Limb (tissue), 2 donors: ENCODE data around the gene ACKR3.

ENCODE experiments used
- DNase-seq, 2 donors: peaks; one replicate each; pipeline ENCODE4 v3.0.0-alpha.2; 2016; ENCODE audit errors: extremely low spot score in 2 of 2

The ACKR3 gene

GRCh38 chr2:236569573-236569973 is at the start of gene ACKR3:
Gene ACKR3, plus strand, starts transcription at chr2:236569825. Its CDS starts 10,641 bp downstream, at chr2:236580466.
- DNase-seq: peak; percentile 84 to 85

GRCh38 chr2:236521556-236521955 is 48.1 kb upstream of the ACKR3 start:
- no peak for DNase-seq

DNA sequence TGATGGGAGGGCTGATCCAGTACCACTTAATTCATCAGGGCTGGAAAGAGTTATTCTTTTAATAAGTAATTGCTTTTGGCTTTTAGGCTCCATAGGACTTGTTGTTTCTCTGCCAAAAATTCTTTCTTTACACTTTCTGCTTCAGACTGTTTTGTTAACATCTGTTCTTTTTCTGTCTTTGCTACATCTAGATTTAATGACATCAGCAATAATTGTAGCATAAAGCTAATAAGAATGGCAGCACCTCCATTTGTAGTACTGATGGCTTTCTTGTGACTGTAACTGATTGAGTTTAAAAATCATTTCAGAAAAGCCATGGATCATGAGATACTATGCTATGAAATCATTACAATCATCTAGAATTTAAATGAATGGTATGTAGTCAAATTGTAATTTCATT is 46.4 kb upstream of the ACKR3 start:
- no peak for DNase-seq

DNA sequence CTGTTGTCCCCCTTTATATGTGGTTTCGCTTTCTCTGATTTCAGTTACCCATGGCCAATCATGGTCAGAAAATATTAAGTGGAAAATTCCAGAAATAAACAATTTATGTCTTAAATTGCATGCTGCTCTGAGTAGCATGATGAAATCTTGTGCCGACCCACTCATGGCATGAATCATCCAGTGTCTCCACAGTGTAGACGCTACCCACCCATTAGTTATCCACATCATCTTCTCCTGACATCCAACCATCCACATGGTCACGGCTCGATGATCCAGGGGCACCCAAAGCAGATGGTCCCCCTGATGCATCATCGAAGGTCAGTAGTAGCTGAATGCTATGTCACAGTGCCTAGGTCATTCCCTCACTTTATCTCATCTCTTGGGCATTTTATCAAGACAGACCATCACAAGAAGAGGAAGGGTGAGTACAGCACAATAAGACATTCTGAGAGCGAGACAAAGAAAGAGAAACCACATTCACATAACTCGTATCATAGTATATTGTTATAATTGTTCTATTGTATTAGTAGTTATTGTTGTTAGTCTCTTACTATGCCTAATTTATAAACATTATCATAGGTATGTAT is 44.1 kb upstream of the ACKR3 start:
- no peak for DNase-seq

DNA sequence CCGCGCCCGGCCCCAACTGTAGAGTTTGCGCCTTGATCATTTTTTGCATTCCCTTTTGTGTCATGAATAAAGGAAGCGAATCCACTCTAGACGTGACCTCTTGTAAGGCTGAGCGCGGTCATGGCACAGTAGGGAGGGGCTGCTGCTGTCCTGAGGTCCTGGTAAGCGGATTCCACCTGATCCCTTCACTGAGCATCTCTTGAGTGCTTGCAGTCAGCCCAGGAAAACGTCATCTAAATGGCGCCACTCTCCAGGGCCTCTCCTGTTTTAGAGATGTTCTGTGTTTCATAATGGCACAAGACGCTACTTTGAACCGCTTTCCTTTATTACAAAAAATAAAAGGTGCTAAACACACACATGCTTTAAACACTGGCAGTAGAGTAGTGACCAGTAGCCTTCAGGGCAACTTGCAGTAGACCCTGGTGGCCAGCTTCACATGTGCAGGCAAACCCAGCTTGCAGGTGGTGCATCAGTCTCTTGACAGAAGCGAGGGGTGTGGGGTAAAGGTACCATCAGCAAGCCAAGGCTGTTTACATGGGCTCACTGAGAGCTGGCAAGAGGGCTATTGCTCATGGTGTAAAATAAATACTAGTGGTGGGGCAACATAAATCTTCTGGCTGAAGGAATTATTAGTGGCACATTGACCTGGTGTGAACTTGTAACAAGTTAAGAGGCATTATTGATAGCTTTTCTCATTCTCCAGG is 43.0 kb upstream of the ACKR3 start:
- DNase-seq: no peak

- no peak for DNase-seq
These were observed 42.4 kb upstream of the ACKR3 start for GRCh38 chr2:236527159-236527630.

GRCh38 chr2:236529606-236530005 is 40.0 kb upstream of the ACKR3 start:
- DNase-seq: no peak

GRCh38 chr2:236530512-236530911 is 39.1 kb upstream of the ACKR3 start:
- DNase-seq: no peak

GRCh38 chr2:236531195-236531594 is 38.4 kb upstream of the ACKR3 start:
- DNase-seq: no peak

- no peak for DNase-seq
These were observed 37.6 kb upstream of the ACKR3 start for GRCh38 chr2:236531996-236532395.

- DNase-seq: no peak
These were observed 36.3 kb upstream of the ACKR3 start for GRCh38 chr2:236533343-236533742.

DNA sequence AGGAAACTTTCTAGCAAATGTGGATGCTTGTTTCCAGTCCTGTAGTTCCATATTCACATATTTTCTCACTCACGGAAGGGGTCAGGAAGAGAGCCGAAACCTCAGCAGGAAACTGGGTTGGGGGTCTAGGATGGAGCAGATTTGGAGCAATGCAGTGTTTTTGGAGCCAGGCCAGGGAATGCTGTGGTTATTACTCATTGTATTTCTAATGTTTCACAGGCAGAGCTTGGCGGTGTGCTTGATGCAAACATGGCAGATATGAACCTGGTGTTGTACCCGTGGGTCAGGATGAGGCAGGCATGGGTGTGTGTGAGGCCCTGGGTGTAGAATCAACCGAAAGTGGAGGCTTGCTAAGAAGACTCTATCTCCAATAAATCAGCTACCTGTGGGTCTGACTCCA is 34.6 kb upstream of the ACKR3 start:
- peak; percentile 41 to 65 for DNase-seq

DNA sequence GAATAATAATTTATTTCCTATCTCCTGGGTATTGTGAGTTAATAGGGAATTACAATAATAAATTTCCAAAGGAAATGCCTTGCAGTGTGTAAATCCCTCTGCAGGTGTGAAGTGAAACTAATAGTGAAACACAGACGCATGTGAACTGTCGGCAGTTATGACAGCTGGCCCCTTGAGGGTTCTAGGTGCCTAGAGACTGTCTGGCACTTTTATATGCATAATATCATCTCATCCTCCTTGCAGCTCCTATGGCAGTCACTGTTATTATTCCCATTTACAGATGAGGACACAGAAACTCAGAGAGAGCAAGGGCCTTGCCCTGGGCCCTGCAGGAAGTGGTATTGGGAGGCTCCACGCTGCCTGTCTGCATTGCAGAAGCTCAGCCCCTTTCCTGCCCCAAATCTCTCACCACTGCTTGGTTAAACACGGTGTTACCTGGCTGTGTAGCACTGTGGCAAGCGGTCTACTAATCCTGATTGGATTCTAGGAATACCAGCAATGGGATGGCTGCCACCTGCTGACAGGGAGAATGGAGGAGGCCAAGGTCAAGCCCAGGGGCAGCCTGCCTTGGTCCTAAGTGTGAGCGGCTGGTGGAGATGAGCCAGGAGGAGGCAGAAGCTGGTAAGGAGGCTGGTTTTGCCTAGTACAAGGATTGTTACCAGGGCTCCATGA is 32.8 kb upstream of the ACKR3 start:
- no peak for DNase-seq

- no peak for DNase-seq
These were observed 31.4 kb upstream of the ACKR3 start for GRCh38 chr2:236538242-236538641.

GRCh38 chr2:236541008-236541562 is 28.5 kb upstream of the ACKR3 start:
- DNase-seq: no peak

GRCh38 chr2:236544362-236544761 is 25.3 kb upstream of the ACKR3 start:
- no peak for DNase-seq

DNA sequence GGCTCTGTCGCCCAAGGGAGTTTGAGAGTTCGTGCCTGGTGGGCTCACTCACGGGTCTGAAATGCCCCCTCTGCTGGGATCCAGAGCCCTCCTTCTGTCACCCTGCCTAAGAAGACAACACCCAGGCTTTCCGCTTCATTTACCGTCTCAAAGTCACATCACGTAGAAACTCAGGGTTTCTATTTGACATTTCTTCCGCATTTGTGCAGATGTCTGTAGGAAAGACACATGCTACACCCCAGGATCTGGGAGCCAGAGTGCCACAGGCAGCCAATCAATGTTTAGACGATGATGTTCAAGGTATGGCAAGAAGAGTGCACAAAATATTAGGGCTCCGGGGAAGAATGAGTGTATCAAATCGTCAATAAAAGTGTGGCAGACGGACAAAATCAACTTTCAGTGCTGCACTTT is 24.4 kb upstream of the ACKR3 start:
- no peak for DNase-seq

DNA sequence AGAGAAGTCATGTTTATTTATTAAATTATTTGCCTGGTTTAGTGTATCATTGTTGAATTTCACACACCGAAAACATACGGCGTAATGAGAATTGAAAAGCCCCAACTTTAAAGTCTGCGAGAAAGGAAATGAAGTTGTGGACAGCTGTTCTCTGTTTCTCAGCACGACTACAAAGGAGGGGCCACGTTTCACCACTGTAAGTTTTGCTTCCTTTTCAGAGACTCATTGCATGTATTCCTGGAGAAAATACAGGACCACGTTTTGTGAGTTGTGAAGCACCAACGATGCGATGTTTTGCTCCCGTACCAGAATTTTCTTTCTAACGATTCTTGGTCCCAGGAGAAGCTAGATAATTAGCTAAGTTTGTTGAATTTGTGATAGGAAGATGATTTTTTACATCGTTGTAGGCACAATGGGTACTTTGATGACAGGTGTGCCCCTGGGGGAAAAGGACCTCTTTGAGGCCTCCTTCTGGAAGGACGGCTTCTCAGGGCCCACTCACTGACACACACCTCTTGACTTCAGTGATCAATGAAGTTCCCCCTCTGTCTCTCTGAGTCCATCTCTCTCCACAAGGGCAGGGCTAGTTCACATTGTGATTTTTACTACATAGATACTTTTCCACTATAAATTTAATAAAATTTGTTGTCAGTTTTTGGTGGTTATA is 23.7 kb upstream of the ACKR3 start:
- peak in 1 of 2 donors; percentile 13 for DNase-seq

GRCh38 chr2:236546561-236547002 is 23.0 kb upstream of the ACKR3 start:
- DNase-seq: no peak

GRCh38 chr2:236547725-236548124 is 21.9 kb upstream of the ACKR3 start:
- no peak for DNase-seq

DNA sequence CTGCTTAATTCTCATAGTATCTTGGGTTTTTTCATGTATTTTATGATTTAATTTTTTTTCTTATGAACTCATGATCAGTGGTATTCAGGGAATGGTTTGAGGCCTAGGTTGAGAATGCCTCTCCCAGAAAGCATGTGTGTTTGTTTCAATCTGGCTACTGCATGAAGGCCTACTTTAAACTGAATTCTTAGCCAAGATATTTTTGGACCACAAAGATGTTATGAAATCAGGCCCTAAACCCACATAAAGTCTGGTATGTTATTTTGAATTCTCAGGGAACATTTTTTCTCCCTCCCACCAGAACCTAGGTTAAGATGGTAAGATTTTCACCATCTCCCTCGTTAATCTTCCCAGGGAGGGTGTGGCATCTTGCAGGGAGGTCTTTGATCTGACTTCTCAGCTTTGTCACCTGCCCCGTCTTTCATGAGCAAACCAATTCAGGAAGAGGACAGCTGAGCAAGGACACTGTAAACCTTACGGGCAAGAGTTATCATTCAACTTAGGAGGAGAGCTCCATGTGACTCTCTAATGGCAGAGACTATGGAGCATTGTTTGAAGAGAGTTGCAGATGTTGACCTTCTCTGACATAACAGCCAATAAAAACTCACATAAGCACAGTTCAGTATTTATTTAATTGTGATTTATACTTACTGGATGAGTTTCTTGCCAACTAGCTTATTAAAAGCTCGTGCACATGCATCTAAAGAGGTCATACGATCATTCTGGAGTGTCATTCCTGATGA is 21.3 kb upstream of the ACKR3 start:
- no peak for DNase-seq
